Cerebellar cortex (tissue), 1 donor: Measurements from ENCODE around the gene ALKBH5.

Experiments
- DNase-seq: peaks from one replicate; pipeline ENCODE4 v3.0.0-alpha.2; 2015; ENCODE audit warnings: low spot score

Gene ALKBH5

DNA sequence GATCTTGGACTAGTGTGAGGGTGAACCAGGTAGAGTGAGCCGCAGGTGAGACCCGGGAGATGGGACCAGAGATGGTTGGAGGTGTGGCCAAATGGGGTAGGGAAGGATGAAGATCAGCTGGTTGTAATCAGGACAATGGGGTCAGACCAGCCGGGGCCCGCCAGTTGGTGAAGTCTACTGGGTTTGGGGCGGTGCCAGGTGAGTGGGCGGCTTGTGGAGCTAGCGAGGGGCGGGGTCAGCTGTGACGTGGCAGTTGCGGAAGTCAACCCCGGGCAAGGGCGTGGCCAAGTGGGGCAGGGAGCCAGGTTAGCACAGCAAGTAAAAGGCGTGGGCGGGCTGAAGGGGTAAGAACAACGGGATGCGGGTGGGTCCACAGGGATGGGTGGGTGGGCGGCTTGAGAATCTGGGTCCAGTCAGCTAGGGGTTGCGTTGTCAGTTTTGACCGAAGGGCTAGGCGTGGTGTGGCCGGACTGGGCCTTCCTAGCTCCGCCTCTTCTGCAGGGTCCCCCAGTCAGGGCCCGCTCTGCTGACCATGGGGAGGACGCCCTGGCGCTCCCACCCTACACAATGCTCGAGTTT, 25.5 kb upstream of the ALKBH5 start:
- no peak for DNase-seq

DNA sequence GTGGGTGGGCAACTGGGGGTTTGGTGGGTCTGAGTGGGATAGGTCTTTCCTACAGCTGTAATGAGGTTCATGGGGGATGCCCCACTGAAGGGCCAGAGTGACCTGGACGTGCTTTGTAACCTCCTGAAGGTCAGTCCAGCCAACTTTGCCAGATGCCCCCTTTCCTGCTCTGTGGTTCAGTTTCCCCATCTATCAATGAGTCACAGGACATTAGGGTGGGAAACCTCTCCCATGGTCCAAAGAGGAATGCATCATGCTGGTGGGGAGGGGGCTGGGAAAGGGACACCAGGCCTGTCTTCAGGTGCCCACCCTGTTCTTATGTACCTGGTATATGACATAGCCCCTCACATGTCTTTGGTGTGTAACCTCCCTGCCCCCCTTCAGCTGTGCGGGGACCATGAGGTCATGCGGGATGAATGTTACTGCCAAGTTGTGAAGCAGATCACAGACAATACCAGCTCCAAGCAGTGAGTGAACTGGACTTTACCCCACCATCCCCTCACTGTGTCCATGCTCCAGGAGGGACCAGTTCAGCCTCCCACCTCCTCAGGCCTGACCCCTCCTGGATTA, 24.0 kb upstream of the ALKBH5 start:
- no peak for DNase-seq

DNA sequence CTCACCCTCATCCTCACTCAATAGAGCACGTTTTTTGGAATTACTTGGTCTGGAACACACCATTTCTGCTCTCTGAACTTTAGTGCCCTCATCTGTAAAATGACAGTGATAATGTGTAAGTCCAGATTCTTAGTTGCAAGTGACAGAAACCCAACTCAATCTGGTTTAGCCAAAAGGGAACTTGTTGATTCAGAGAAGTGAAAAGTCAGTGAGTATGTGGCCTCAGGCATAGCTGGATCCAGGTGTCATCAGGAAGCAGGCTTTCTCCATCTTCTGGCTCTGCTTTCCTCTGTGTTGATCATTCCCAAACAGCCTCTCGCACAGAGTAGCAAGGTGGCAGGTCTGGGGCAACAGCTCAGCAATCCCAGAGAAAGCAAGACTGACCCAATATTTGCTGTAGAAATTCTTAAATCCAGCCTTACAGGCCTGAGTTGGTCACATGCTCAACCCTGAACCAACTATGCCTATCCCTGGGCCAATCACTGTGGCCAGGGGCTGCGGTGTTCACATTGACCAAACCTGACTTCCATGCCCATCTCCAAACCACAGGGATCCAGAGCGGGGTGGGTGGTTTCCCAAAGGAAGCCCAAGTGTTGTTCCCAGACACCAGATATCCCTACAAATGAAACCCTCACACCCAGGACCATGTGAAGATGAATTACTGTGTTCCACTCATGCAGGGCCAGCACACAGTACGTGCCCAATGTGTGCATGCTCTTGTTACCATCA, 23.3 kb upstream of the ALKBH5 start:
- no peak for DNase-seq

GRCh38 chr17:18161207-18162145, 22.2 kb upstream of the ALKBH5 start:
- DNase-seq, result no peak

- DNase-seq, result no peak
Observed at GRCh38 chr17:18163547-18163946, 20.1 kb upstream of the ALKBH5 start.

DNA sequence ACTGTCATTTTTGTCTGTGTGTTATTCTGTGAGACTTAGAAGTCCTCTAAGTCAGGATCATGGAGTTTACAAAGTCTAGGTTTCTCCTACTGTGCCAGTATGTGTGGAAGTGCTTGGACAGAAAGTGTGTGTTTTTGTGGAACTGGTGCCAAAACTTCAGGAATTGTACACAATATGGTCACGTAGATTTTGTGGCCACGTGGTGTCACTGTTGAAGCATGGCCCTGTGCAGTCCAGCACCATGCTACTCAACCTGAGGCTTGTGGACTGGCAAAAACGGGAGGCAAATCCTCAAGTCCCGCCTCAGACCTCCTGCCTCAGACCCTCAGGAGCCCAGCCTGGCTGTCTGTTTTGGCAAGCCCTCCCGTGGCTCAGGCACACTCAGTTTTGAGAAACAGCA, 16.7 kb upstream of the ALKBH5 start:
- no peak for DNase-seq

- no peak for DNase-seq
Observed at GRCh38 chr17:18167421-18167820, 16.2 kb upstream of the ALKBH5 start.

- DNase-seq, result no peak
Observed at GRCh38 chr17:18172531-18173278, 10.9 kb upstream of the ALKBH5 start.

DNA sequence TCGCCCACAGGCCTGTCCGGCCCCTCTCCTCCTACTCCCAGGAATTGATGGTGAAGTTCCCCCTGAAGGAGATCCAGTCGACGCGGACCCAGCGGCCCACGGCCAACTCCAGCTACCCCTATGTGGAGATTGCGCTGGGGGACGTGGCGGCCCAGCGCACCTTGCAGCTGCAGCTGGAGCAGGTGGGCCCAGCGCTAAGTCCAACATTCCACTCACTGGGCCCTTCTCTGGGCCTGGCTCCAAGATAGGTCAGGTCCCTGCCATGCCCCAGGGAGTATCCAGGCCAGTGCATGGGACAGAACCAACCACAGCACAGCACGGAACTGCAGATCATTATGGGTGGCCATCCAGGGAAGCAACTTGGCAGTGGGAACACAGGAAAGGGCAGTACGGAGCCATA, 9.9 kb upstream of the ALKBH5 start:
- DNase-seq, result no peak

GRCh38 chr17:18176176-18176575, 7.5 kb upstream of the ALKBH5 start:
- no peak for DNase-seq

GRCh38 chr17:18177133-18177532, 6.5 kb upstream of the ALKBH5 start:
- no peak for DNase-seq

DNA sequence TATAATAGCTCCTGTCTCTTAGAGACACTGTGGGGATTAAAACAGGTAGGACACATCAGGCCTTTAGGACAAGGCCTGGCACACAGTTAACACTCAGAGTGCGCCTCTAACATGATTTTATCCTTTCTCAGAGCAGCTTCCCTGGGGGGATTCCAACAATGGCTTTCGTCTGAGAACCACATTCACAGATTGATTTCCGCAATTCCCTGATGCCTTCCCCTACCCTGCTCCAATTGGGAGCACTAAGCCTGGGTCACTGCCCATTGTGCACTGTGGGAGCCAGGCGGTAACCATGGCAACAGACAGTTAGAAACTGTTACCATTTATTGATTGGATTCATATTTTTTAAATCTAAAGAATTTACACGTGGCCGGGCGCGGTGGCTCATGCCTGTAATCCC, 5.9 kb upstream of the ALKBH5 start:
- no peak for DNase-seq

- DNase-seq, result no peak
Observed at GRCh38 chr17:18179196-18179595, 4.4 kb upstream of the ALKBH5 start.

- no peak for DNase-seq
Observed at GRCh38 chr17:18179804-18180203, 3.8 kb upstream of the ALKBH5 start.

- DNase-seq, result no peak
Observed at GRCh38 chr17:18181358-18181757, 2.3 kb upstream of the ALKBH5 start.

GRCh38 chr17:18182110-18182977, 1.3 kb upstream of the ALKBH5 start:
- DNase-seq, result peak; percentile 31

GRCh38 chr17:18182978-18183333, 672 bp upstream of the ALKBH5 start:
- no peak for DNase-seq

DNA sequence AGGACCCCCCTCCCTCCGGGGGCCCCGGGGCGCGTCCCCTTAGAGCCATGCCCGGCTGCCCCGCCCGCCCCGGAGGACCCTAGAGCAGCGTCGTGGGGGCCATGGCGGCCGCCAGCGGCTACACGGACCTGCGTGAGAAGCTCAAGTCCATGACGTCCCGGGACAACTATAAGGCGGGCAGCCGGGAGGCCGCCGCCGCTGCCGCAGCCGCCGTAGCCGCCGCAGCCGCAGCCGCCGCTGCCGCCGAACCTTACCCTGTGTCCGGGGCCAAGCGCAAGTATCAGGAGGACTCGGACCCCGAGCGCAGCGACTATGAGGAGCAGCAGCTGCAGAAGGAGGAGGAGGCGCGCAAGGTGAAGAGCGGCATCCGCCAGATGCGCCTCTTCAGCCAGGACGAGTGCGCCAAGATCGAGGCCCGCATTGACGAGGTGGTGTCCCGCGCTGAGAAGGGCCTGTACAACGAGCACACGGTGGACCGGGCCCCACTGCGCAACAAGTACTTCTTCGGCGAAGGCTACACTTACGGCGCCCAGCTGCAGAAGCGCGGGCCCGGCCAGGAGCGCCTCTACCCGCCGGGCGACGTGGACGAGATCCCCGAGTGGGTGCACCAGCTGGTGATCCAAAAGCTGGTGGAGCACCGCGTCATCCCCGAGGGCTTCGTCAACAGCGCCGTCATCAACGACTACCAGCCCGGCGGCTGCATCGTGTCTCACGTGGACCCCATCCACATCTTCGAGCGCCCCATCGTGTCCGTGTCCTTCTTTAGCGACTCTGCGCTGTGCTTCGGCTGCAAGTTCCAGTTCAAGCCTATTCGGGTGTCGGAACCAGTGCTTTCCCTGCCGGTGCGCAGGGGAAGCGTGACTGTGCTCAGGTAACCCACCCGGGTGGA, 759 bp downstream of the ALKBH5 start:
- peak; percentile 19 for DNase-seq

GRCh38 chr17:18185391-18185790, 1.8 kb downstream of the ALKBH5 start:
- DNase-seq, result no peak
